H1 (cell line): ENCODE results near the gene MAD2L1. TPM values are rescaled to one million over a fixed set of nuclear protein-coding genes. Genes with fewer than 3 reads are reported as not detected.

ENCODE experiments used
- CTCF ChIA-PET: fragments of 300-600 bp; sonication (Branson Sonifier 250); formaldehyde crosslinking; loops from one replicate; lab custom pipeline; 2021; ENCODE audit not compliant: partially characterized antibody; lab: Charles Lee
- POLR2A ChIA-PET: fragments of 300-600 bp; sonication (Branson Sonifier 250); formaldehyde crosslinking; loops from one replicate; lab custom pipeline; 2021; ENCODE audit warnings: inconsistent platforms; ENCODE audit not compliant: partially characterized antibody; lab: Charles Lee
- DNase-seq, 2 experiments: peaks; one replicate each; pipeline versions ENCODE4 v3.0.0 to v3.0.0-alpha.2; 2010 to 2022; ENCODE audit warnings: low spot score in 2 of 2, low read depth in 1 of 2, mixed read lengths in 1 of 2
- FAIRE-seq: peaks from 2 replicates; lab custom pipeline; 2011; peaks lifted over from hg19 to GRCh38; lab: Jason Lieb, UNC
- H2AFZ ChIP-seq: 2 replicates; pipeline ENCODE4 v1.8.1; 2012; ENCODE audit warnings: low read length, inconsistent platforms
- H2AK5ac ChIP-seq: 2 replicates; pipeline ENCODE4 v1.6.1; 2013; ENCODE audit warnings: low read depth, low read length
- H2BK120ac ChIP-seq: replicated peaks from 2 replicates; pipeline ENCODE3; 2013; ENCODE audit warnings: low read depth, low read length, inconsistent platforms
- H2BK12ac ChIP-seq: 2 replicates; pipeline ENCODE4 v1.6.1; 2013; ENCODE audit warnings: low read depth, low read length
- H2BK15ac ChIP-seq: 2 replicates; pipeline ENCODE4 v1.6.1; 2013; ENCODE audit warnings: low read length
- H2BK20ac ChIP-seq: 2 replicates; pipeline ENCODE4 v1.6.1; 2013; ENCODE audit warnings: low read length
- H2BK5ac ChIP-seq: 2 replicates; pipeline ENCODE4 v1.6.1; 2013; ENCODE audit warnings: low read depth, low read length
- H3K14ac ChIP-seq: 2 replicates; pipeline ENCODE4 v1.6.1; 2013; ENCODE audit warnings: inconsistent platforms; ENCODE audit not compliant: insufficient read length
- H3K18ac ChIP-seq: 2 replicates; pipeline ENCODE4 v1.6.1; 2013; ENCODE audit warnings: low read length; ENCODE audit errors: extremely low read depth
- H3K23ac ChIP-seq: 2 replicates; pipeline ENCODE4 v1.6.1; 2013; ENCODE audit warnings: inconsistent platforms; ENCODE audit not compliant: insufficient read length
- H3K23me2 ChIP-seq: 2 replicates; pipeline ENCODE4 v1.6.1; 2013; ENCODE audit warnings: low read depth, low read length
- H3K27ac ChIP-seq: 2 replicates; pipeline ENCODE4 v1.6.1; 2011; ENCODE audit warnings: low read depth, low read length, inconsistent platforms
- H3K27me3 ChIP-seq, 4 experiments: replicated peaks in 1 of 4; 1 replicate in 1 of 4; 2 replicates in 3 of 4; pipeline versions ENCODE4 v1.6.1 to v1.8.1; 2011 to 2013; ENCODE audit warnings: low read length in 3 of 4, mild to moderate bottlenecking in 3 of 4, inconsistent platforms in 2 of 4, mixed read lengths in 2 of 4, moderate library complexity in 1 of 4; ENCODE audit not compliant: control insufficient read depth in 3 of 4, insufficient read depth in 3 of 4; ENCODE audit errors: extremely low read depth in 1 of 4
- H3K36me3 ChIP-seq, 4 experiments: 2 replicates each; pipeline versions ENCODE4 v1.6.1 to v1.8.1; 2011 to 2013; ENCODE audit warnings: mild to moderate bottlenecking in 4 of 4, low read length in 3 of 4, moderate library complexity in 2 of 4, control low read depth in 1 of 4, inconsistent platforms in 1 of 4; ENCODE audit not compliant: insufficient read depth in 4 of 4, control insufficient read depth in 2 of 4
- H3K4ac ChIP-seq: replicated peaks from 2 replicates; pipeline ENCODE3; 2013; ENCODE audit warnings: low read length, low read depth, mixed read lengths, inconsistent platforms; ENCODE audit not compliant: insufficient read length
- H3K4me1 ChIP-seq, 4 experiments: replicated peaks in 1 of 4; 1 replicate in 1 of 4; 2 replicates in 3 of 4; pipeline versions ENCODE4 v1.6.1 to v1.8.1; 2011 to 2013; ENCODE audit warnings: low read length in 3 of 4, inconsistent platforms in 2 of 4, mixed read lengths in 1 of 4; ENCODE audit not compliant: insufficient read depth in 4 of 4, control insufficient read depth in 3 of 4
- H3K4me2 ChIP-seq, 2 experiments: 2 replicates each; pipeline versions ENCODE4 v1.6.1 to v1.8.1; 2011 to 2013; ENCODE audit warnings: low read depth in 2 of 2, low read length in 2 of 2, control low read depth in 1 of 2, inconsistent platforms in 1 of 2, mild to moderate bottlenecking in 1 of 2; ENCODE audit not compliant: insufficient read depth in 1 of 2
- H3K4me3 ChIP-seq, 4 experiments: fragments of 200-600, 300-600 bp in 1 of 4; sonication (generic), shearing (Covaris generic), sonication (Bioruptor Twin) in 1 of 4; 2 replicates each; pipeline versions ENCODE4 v1.5.1 to v1.8.1; 2011 to 2016; ENCODE audit warnings: low read length in 4 of 4, low read depth in 3 of 4, control low read depth in 2 of 4, inconsistent platforms in 2 of 4, mild to moderate bottlenecking in 2 of 4, mixed read lengths in 1 of 4, moderate library complexity in 1 of 4; ENCODE audit not compliant: insufficient read depth in 2 of 4; ENCODE audit errors: extremely low read depth in 1 of 4
- H3K56ac ChIP-seq: replicated peaks from 2 replicates; pipeline ENCODE3; 2013; ENCODE audit warnings: low read depth, mild to moderate bottlenecking, mixed read lengths, low read length, inconsistent platforms; ENCODE audit not compliant: insufficient read length
- H3K79me1 ChIP-seq: 2 replicates; pipeline ENCODE4 v1.6.1; 2013; ENCODE audit warnings: low read depth, low read length, control low read depth
- H3K79me2 ChIP-seq, 2 experiments: 2 replicates each; pipeline versions ENCODE4 v1.6.1 to v1.8.1; 2012 to 2013; ENCODE audit warnings: low read length in 2 of 2, mild to moderate bottlenecking in 2 of 2, inconsistent platforms in 1 of 2; ENCODE audit not compliant: insufficient read depth in 2 of 2, control insufficient read depth in 1 of 2
- H3K9ac ChIP-seq, 4 experiments: replicated peaks in 1 of 4; 1 replicate in 1 of 4; 2 replicates in 3 of 4; pipeline versions ENCODE4 v1.6.1 to v1.8.1; 2011 to 2013; ENCODE audit warnings: low read depth in 3 of 4, low read length in 3 of 4, control low read depth in 2 of 4, mild to moderate bottlenecking in 2 of 4, moderate library complexity in 2 of 4, inconsistent platforms in 1 of 4; ENCODE audit errors: extremely low read depth in 1 of 4
- H3K9me3 ChIP-seq, 2 experiments: 2 replicates each; pipeline versions ENCODE4 v1.6.1 to v1.8.1; 2012 to 2013; ENCODE audit warnings: mild to moderate bottlenecking in 2 of 2, moderate library complexity in 2 of 2, control low read depth in 1 of 2, inconsistent platforms in 1 of 2, low read depth in 1 of 2, low read length in 1 of 2, mixed read lengths in 1 of 2; ENCODE audit not compliant: insufficient read depth in 2 of 2
- H4K20me1 ChIP-seq, 2 experiments: replicated peaks in 1 of 2; 2 replicates each; pipeline versions ENCODE3 to v1.8.1; 2011 to 2013; ENCODE audit warnings: inconsistent platforms in 2 of 2, low read length in 2 of 2, mild to moderate bottlenecking in 1 of 2; ENCODE audit not compliant: insufficient read depth in 2 of 2, control insufficient read depth in 1 of 2
- H4K5ac ChIP-seq: 2 replicates; pipeline ENCODE4 v1.6.1; 2013; ENCODE audit warnings: low read length, low read depth, mixed read lengths, inconsistent platforms; ENCODE audit not compliant: insufficient read length
- H4K8ac ChIP-seq: 2 replicates; pipeline ENCODE4 v1.8.0; 2013; ENCODE audit warnings: mild to moderate bottlenecking, moderate library complexity, low read length, inconsistent platforms; ENCODE audit not compliant: insufficient read depth; ENCODE audit errors: extremely low read depth
- H4K91ac ChIP-seq: replicated peaks from 2 replicates; pipeline ENCODE3; 2013; ENCODE audit warnings: low read length, mixed read lengths, inconsistent platforms; ENCODE audit not compliant: insufficient read length
- EGR1 ChIP-seq: IDR thresholded peaks from 2 replicates; pipeline ENCODE4 v1.6.1; 2011; ENCODE audit warnings: low read depth, low read length, borderline replicate concordance
- EP300 ChIP-seq, 2 experiments: IDR thresholded peaks; 1 replicate in 1 of 2; 2 replicates in 1 of 2; pipeline ENCODE4 v1.6.1; 2011 to 2012; ENCODE audit warnings: low read depth in 2 of 2, low read length in 2 of 2, mild to moderate bottlenecking in 2 of 2, borderline replicate concordance in 1 of 2, inconsistent platforms in 1 of 2, moderate library complexity in 1 of 2
- EZH2 ChIP-seq: fragments of 200-600 bp; sonication (generic); IDR thresholded peaks from 2 replicates; pipeline ENCODE4 v1.7.1; 2012; ENCODE audit warnings: low read depth, mild to moderate bottlenecking, moderate library complexity, low read length, inconsistent platforms; ENCODE audit not compliant: severe bottlenecking
- GABPA ChIP-seq: IDR thresholded peaks from 2 replicates; pipeline ENCODE4 v1.6.1; 2011; ENCODE audit warnings: mild to moderate bottlenecking, low read length, moderate library complexity, borderline replicate concordance; ENCODE audit not compliant: insufficient read depth
- GTF2F1 ChIP-seq: IDR thresholded peaks from 2 replicates; pipeline ENCODE4 v1.6.1; 2012; ENCODE audit warnings: low read depth, low read length, improper control_type of control experiment, borderline replicate concordance
- KDM1A ChIP-seq: fragments of 200-600, 300-600 bp; sonication (generic); IDR thresholded peaks from 2 replicates; pipeline ENCODE4 v1.7.1; 2016; ENCODE audit warnings: mild to moderate bottlenecking, low read length, borderline replicate concordance
- POU5F1 ChIP-seq: IDR thresholded peaks from 2 replicates; pipeline ENCODE4 v1.6.1; 2011; ENCODE audit warnings: low read depth, mild to moderate bottlenecking, low read length, moderate library complexity
- RAD21 ChIP-seq, 2 experiments: IDR thresholded peaks in 1 of 2; conservative IDR thresholded peaks in 1 of 2; 2 replicates each; pipeline ENCODE4 v1.6.1; 2011; ENCODE audit warnings: low read depth in 2 of 2, low read length in 2 of 2, improper control_type of control experiment in 1 of 2, inconsistent platforms in 1 of 2, mild to moderate bottlenecking in 1 of 2, moderate library complexity in 1 of 2
- RNF2 ChIP-seq: fragments of 200-900, 300-1000 bp; sonication (generic); IDR thresholded peaks from 2 replicates; pipeline ENCODE4 v1.7.1; 2016; ENCODE audit warnings: borderline replicate concordance, low read depth, mild to moderate bottlenecking, antibody characterized with exemption, low read length; ENCODE audit not compliant: poor library complexity, severe bottlenecking; ENCODE audit errors: missing control alignments
- SAP30 ChIP-seq: fragments of 300-600 bp; sonication (generic); IDR thresholded peaks from 2 replicates; pipeline ENCODE4 v1.7.1; 2012; ENCODE audit warnings: low read length, moderate library complexity, mild to moderate bottlenecking, inconsistent platforms; ENCODE audit not compliant: insufficient read depth, insufficient replicate concordance
- SP2 ChIP-seq: IDR thresholded peaks from 2 replicates; pipeline ENCODE4 v1.6.1; 2012; ENCODE audit warnings: mild to moderate bottlenecking, low read length, inconsistent platforms
- polyA plus RNA-seq, 7 experiments: library from polyadenylated mRNA; depleted of rRNA in 3 of 7; stranded (reverse) in 5 of 7; unstranded in 2 of 7; fragments of >200 nt in 5 of 7; fragments of 200-250 nt in 2 of 7; gene quantifications; 1 replicate in 5 of 7; 2 replicates in 1 of 7; 4 replicates in 1 of 7; pipeline versions ENCODE4 v1.2.1 to v1.2.3, GENCODE V29; 2011 to 2013; ENCODE audit warnings: missing spikeins in 2 of 7, mixed read lengths in 2 of 7
- total RNA-seq: library from RNA; stranded (reverse); fragmentation: NEBNext Ultra II Directional; extraction: Animal tissue kit (Norgen Biotek cat#: 25700); gene quantifications from 2 replicates; pipeline ENCODE4 v1.2.1, GENCODE V29; 2021
- TF ChIP-seq, protein P1 (sequence below): IDR thresholded peaks from 2 replicates; pipeline ENCODE4 v1.6.1; 2012; ENCODE audit warnings: inconsistent platforms
- TF ChIP-seq, protein P2 (sequence below): IDR thresholded peaks from 2 replicates; pipeline ENCODE4 v1.6.1; 2012; ENCODE audit warnings: inconsistent platforms

The MAD2L1 gene
- total and polyA plus RNA-seq, 2 of the 8 experiments (the other 6 are each of a cell fraction or from before 2014, with no cell fraction given) = 51.1 to 88.1 TPM

- no peaks in the 10 kb centered on the region for H3K79me2 ChIP-seq
- H4K5ac ChIP-seq = no peak overlapping the region
- no peak overlapping the region for H2BK20ac ChIP-seq
- H3K4me3 ChIP-seq = no peak overlapping the region
- no peak overlapping the region for H3K14ac ChIP-seq
- no peak overlapping the region for H3K23ac ChIP-seq
- no peak overlapping the region for H2AFZ ChIP-seq
- no peak overlapping the region for H2AK5ac ChIP-seq
- peaks cover 0 to 3% (median 0%) of the 10 kb centered on the region in 4 experiments; a peak in 3 of 7 replicates for H3K4me1 ChIP-seq
- no peak overlapping the region for H4K91ac ChIP-seq
- H3K4ac ChIP-seq = no peak overlapping the region
- H4K8ac ChIP-seq = no peak overlapping the region
- no peak overlapping the region for H2BK12ac ChIP-seq
- H3K36me3 ChIP-seq = no peaks in the 10 kb centered on the region
- no peak overlapping the region for H3K18ac ChIP-seq
- H3K4me2 ChIP-seq = no peak overlapping the region
- no peaks in the 10 kb centered on the region for H3K79me1 ChIP-seq
- no peak overlapping the region for H3K27ac ChIP-seq
- H2BK5ac ChIP-seq = no peak overlapping the region
- H2BK15ac ChIP-seq = no peak overlapping the region
- peaks cover 0 to 2% of the 10 kb centered on the region in 2 experiments; a peak in 1 of 4 replicates for H3K9me3 ChIP-seq
- no peaks in the 10 kb centered on the region for H4K20me1 ChIP-seq
- H3K23me2 ChIP-seq = no peaks in the 10 kb centered on the region; the same call in 1 of the 2 replicates
- H3K27me3 ChIP-seq = no peaks in the 10 kb centered on the region
- no peak overlapping the region for H3K9ac ChIP-seq
- no peak for FAIRE-seq
- no peak for DNase-seq
- ChIA-PET CTCF (no interaction called here), POLR2A (no interaction called here)
- H3K56ac ChIP-seq = no peak overlapping the region
- H2BK120ac ChIP-seq = no peak overlapping the region
- TF ChIP-seq, protein P1, sequence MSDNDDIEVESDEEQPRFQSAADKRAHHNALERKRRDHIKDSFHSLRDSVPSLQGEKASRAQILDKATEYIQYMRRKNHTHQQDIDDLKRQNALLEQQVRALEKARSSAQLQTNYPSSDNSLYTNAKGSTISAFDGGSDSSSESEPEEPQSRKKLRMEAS = no peak
- TF ChIP-seq POU5F1 = no peak
- TF ChIP-seq EZH2 = no peak
- no peak for TF ChIP-seq GTF2F1
- no peak for TF ChIP-seq RNF2
- TF ChIP-seq EP300 (IDR thresholded peaks at IDR 0.05; ENCODE audit: borderline replicate concordance in 1 of 2, low read depth in 2 of 2, low read length in 2 of 2) = no peak
- no peak for TF ChIP-seq SP2
- no peak for TF ChIP-seq SAP30
- no peak for TF ChIP-seq RAD21 (IDR thresholded peaks at IDR 0.05 in 1 of 2, conservative IDR thresholded peaks at IDR 0.05 in 1 of 2; ENCODE audit: low read depth in 2 of 2, low read length in 2 of 2)
- TF ChIP-seq, protein P2, sequence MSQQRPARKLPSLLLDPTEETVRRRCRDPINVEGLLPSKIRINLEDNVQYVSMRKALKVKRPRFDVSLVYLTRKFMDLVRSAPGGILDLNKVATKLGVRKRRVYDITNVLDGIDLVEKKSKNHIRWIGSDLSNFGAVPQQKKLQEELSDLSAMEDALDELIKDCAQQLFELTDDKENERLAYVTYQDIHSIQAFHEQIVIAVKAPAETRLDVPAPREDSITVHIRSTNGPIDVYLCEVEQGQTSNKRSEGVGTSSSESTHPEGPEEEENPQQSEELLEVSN = no peak
- no peak for TF ChIP-seq EGR1
- no peak for TF ChIP-seq GABPA
- no peak for TF ChIP-seq KDM1A
These were observed 19.1 kb upstream of the MAD2L1 start for GRCh38 chr4:120085705-120086104.
